K562 (cell line): ENCODE measurements around the gene BRPF1. TPM values are rescaled to one million over a fixed set of nuclear protein-coding genes. Genes with fewer than 3 reads are reported as not detected.
A peak's percentile ranks its signal among the peaks of the same experiment; 100 is the strongest.

Source experiments
- ATF3 ChIP-seq, 2 experiments: fragments of 450-650 bp in 1 of 2; sonication (generic) in 1 of 2; formaldehyde crosslinking in 1 of 2; IDR thresholded peaks in 1 of 2; conservative IDR thresholded peaks in 1 of 2; 2 replicates each; pipeline versions ENCODE4 v1.6.1 to v1.8.1; 2016 to 2023; ENCODE audit warnings: mild to moderate bottlenecking in 2 of 2, moderate library complexity in 2 of 2, inconsistent platforms in 1 of 2, missing genetic modification reagents in 1 of 2
- C11orf30 ChIP-seq: fragments of 450-650 bp; IDR thresholded peaks from 2 replicates; pipeline ENCODE4 v1.6.1; 2016; ENCODE audit warnings: low read depth, mild to moderate bottlenecking
- FOXK1 ChIP-seq: sonication (generic); formaldehyde crosslinking; IDR thresholded peaks from 2 replicates; pipeline ENCODE4 v1.8.0; 2022; ENCODE audit warnings: missing genetic modification reagents, mild to moderate bottlenecking, borderline replicate concordance
- HDAC1 ChIP-seq, 2 experiments: fragments of 450-650 bp; IDR thresholded peaks; 2 replicates each; pipeline ENCODE4 v1.6.1; 2016 to 2017; ENCODE audit warnings: inconsistent platforms in 1 of 2, mild to moderate bottlenecking in 1 of 2, moderate library complexity in 1 of 2
- HDAC2 ChIP-seq: fragments of 450-650 bp; IDR thresholded peaks from 2 replicates; pipeline ENCODE4 v1.6.1; 2016; ENCODE audit warnings: mild to moderate bottlenecking
- JUND ChIP-seq, 2 experiments: IDR thresholded peaks; 2 replicates in 1 of 2; 3 replicates in 1 of 2; pipeline ENCODE4 v1.6.1; 2011; ENCODE audit warnings: borderline replicate concordance in 2 of 2, low read depth in 2 of 2, low read length in 2 of 2, improper control_type of control experiment in 1 of 2, missing biosample characterization in 1 of 2, missing genetic modification characterization in 1 of 2, missing genetic modification reagents in 1 of 2
- MAZ ChIP-seq, 2 experiments: fragments of 450-650 bp in 1 of 2; sonication (generic) in 1 of 2; formaldehyde crosslinking; IDR thresholded peaks in 1 of 2; conservative IDR thresholded peaks in 1 of 2; 2 replicates each; pipeline versions ENCODE4 v1.4.0 to v1.5.0; 2020; ENCODE audit warnings: mild to moderate bottlenecking in 1 of 2, missing genetic modification reagents in 1 of 2
- MBD1 ChIP-seq: fragments of 250-450 bp; sonication (Bioruptor Pico); IDR thresholded peaks from 2 replicates; pipeline ENCODE4 v1.8.0; 2022; ENCODE audit warnings: inconsistent platforms
- PKNOX1 ChIP-seq: fragments of 450-650 bp; IDR thresholded peaks from 2 replicates; pipeline ENCODE4 v1.6.1; 2016
- RAD21 ChIP-seq, 2 experiments: fragments of 250-450 bp in 1 of 2; fragments of 450-650 bp in 1 of 2; sonication (Bioruptor Pico) in 1 of 2; formaldehyde crosslinking in 1 of 2; IDR thresholded peaks in 1 of 2; conservative IDR thresholded peaks in 1 of 2; 2 replicates each; pipeline versions ENCODE4 v1.4.0 to v1.8.0; 2020 to 2022; ENCODE audit warnings: mild to moderate bottlenecking in 2 of 2, moderate library complexity in 1 of 2
- RCOR1 ChIP-seq, 2 experiments: IDR thresholded peaks; 2 replicates each; pipeline ENCODE4 v1.6.1; 2012; ENCODE audit warnings: low read depth in 2 of 2, low read length in 2 of 2, borderline replicate concordance in 1 of 2, improper control_type of control experiment in 1 of 2
- SFPQ ChIP-seq: fragments of 200-400 bp; formaldehyde crosslinking; IDR thresholded peaks from 2 replicates; pipeline ENCODE4 v1.6.1; 2017; ENCODE audit warnings: mild to moderate bottlenecking, low read depth, low read length, moderate library complexity
- SIN3A ChIP-seq, 2 experiments: fragments of 150-350 bp in 1 of 2; IDR thresholded peaks; 2 replicates each; pipeline ENCODE4 v1.6.1; 2011 to 2016; ENCODE audit warnings: borderline replicate concordance in 2 of 2, low read depth in 2 of 2, low read length in 2 of 2, mild to moderate bottlenecking in 2 of 2, moderate library complexity in 2 of 2; ENCODE audit not compliant: control insufficient read depth in 1 of 2
- STAT6 ChIP-seq: sonication (generic); formaldehyde crosslinking; IDR thresholded peaks from 2 replicates; pipeline ENCODE4 v1.8.1; 2023; ENCODE audit warnings: mild to moderate bottlenecking, missing genetic modification reagents
- ZEB2 ChIP-seq: fragments of 450-650 bp; IDR thresholded peaks from 2 replicates; pipeline ENCODE4 v1.6.1; 2016
- polyA plus RNA-seq, 8 experiments: library from polyadenylated mRNA; depleted of rRNA in 4 of 8; stranded (reverse) in 5 of 8; unstranded in 3 of 8; fragments of >200 nt; fragmentation: Nextera tagmentation in 2 of 8; fragmentation: Illumina TruSeq in 1 of 8; extraction: Ambion mirVana in 2 of 8; extraction: Trizol in 1 of 8; gene quantifications; 2 replicates each; pipeline versions ENCODE4 v1.2.1 to v1.2.3, GENCODE V29; 2011 to 2014; ENCODE audit warnings: inconsistent platforms in 1 of 8, missing spikeins in 1 of 8
- total RNA-seq, 7 experiments: library from RNA; depleted of rRNA in 6 of 7; stranded (reverse); fragments of >200 nt in 6 of 7; fragmentation: Illumina TruSeq in 2 of 7; extraction: Trizol in 2 of 7; gene quantifications; 2 replicates each; pipeline versions ENCODE4 v1.2.1 to v1.2.3, GENCODE V29; 2011 to 2021; ENCODE audit warnings: low replicate concordance in 1 of 7

Gene BRPF1
- total and polyA plus RNA-seq, 9 of the 15 experiments (the other 6 are each of a cell fraction or from before 2014, with no cell fraction given), result 1.1 to 40.2 (median 23.5) TPM

GRCh38 chr3:9727041-9727595, 4.4 kb upstream of the BRPF1 start (continued):
- 0 out of 2 replicates have a peak, but pooled peaks have one; percentile 64 for TF ChIP-seq STAT6 (CRISPR knock-in tag)
- TF ChIP-seq C11orf30, result no peak
- TF ChIP-seq MAZ (CRISPR knock-in tag; conservative IDR thresholded peaks at IDR 0.05 in 1 of 2, IDR thresholded peaks at IDR 0.05 in 1 of 2), result peak; percentile 12 to 32; a peak in 2 of 4 replicates
- peak; percentile 44; the same call in 1 of the 2 replicates for TF ChIP-seq FOXK1
- TF ChIP-seq SFPQ, result no peak
- TF ChIP-seq JUND (IDR thresholded peaks at IDR 0.05; ENCODE audit: borderline replicate concordance, low read depth, low read length), result peak; percentile 49; the same call in 1 of the 2 replicates
- 0 out of 3 replicates have a peak, but pooled peaks have one; percentile 41 for TF ChIP-seq JUND (tag; IDR thresholded peaks at IDR 0.05; ENCODE audit: borderline replicate concordance, low read depth, low read length)
- TF ChIP-seq SIN3A (IDR thresholded peaks at IDR 0.05; ENCODE audit: borderline replicate concordance in 2 of 2, control insufficient read depth in 1 of 2, low read depth in 2 of 2, low read length in 2 of 2), result peak in 1 of 2 experiments; percentile 59; a peak in 1 of 4 replicates
- peak; percentile 6; the same call in 1 of the 2 replicates for TF ChIP-seq ATF3 (IDR thresholded peaks at IDR 0.05)
- 0 out of 2 replicates have a peak, but pooled peaks have one; percentile 31 for TF ChIP-seq ATF3 (CRISPR knock-in tag; conservative IDR thresholded peaks at IDR 0.05)
- TF ChIP-seq HDAC2, result peak; percentile 45; the same call in 1 of the 2 replicates
- TF ChIP-seq HDAC1 (IDR thresholded peaks at IDR 0.05), result 0 out of 4 replicates have a peak, but pooled peaks of 1 of the 2 experiments have one; percentile 26
- TF ChIP-seq ZEB2, result peak; percentile 38; the same call in 1 of the 2 replicates
- no peak for TF ChIP-seq MBD1 (CRISPR knock-in tag)
- TF ChIP-seq PKNOX1, result 0 out of 2 replicates have a peak, but pooled peaks have one; percentile 31
- TF ChIP-seq RAD21 (CRISPR knock-in tag; conservative IDR thresholded peaks at IDR 0.05 in 1 of 2, IDR thresholded peaks at IDR 0.05 in 1 of 2), result peak; percentile 35 to 41
- peak in 1 of 2 experiments; percentile 79; a peak in 2 of 4 replicates for TF ChIP-seq RCOR1 (IDR thresholded peaks at IDR 0.05; ENCODE audit: borderline replicate concordance in 1 of 2, low read depth in 2 of 2, low read length in 2 of 2)
